Amniotic epithelial cell (primary cell): Measurements from ENCODE around the gene SEC16A.
A peak's percentile ranks its signal among the peaks of the same experiment; 100 is the strongest.

Source experiments
- DNase-seq: peaks from one replicate; pipeline ENCODE4 v3.0.0-alpha.2; 2010; ENCODE audit warnings: low read depth

Gene SEC16A, protein sequence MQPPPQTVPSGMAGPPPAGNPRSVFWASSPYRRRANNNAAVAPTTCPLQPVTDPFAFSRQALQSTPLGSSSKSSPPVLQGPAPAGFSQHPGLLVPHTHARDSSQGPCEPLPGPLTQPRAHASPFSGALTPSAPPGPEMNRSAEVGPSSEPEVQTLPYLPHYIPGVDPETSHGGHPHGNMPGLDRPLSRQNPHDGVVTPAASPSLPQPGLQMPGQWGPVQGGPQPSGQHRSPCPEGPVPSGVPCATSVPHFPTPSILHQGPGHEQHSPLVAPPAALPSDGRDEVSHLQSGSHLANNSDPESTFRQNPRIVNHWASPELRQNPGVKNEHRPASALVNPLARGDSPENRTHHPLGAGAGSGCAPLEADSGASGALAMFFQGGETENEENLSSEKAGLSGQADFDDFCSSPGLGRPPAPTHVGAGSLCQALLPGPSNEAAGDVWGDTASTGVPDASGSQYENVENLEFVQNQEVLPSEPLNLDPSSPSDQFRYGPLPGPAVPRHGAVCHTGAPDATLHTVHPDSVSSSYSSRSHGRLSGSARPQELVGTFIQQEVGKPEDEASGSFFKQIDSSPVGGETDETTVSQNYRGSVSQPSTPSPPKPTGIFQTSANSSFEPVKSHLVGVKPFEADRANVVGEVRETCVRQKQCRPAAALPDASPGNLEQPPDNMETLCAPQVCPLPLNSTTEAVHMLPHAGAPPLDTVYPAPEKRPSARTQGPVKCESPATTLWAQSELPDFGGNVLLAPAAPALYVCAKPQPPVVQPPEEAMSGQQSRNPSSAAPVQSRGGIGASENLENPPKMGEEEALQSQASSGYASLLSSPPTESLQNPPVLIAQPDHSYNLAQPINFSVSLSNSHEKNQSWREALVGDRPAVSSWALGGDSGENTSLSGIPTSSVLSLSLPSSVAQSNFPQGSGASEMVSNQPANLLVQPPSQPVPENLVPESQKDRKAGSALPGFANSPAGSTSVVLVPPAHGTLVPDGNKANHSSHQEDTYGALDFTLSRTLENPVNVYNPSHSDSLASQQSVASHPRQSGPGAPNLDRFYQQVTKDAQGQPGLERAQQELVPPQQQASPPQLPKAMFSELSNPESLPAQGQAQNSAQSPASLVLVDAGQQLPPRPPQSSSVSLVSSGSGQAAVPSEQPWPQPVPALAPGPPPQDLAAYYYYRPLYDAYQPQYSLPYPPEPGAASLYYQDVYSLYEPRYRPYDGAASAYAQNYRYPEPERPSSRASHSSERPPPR (N-terminal part only)

GRCh38 chr9:136482793-136483588 is at the start of gene SEC16A:
SEC16A (minus strand) TSS chr9:136483040; CDS start chr9:136477615, 5,425 bp downstream.
- peak; percentile 94 for DNase-seq

GRCh38 chr9:136531904-136532798 is 49.3 kb upstream of the SEC16A start:
- DNase-seq = no peak

GRCh38 chr9:136531186-136531903 is 48.5 kb upstream of the SEC16A start:
- no peak for DNase-seq

DNA sequence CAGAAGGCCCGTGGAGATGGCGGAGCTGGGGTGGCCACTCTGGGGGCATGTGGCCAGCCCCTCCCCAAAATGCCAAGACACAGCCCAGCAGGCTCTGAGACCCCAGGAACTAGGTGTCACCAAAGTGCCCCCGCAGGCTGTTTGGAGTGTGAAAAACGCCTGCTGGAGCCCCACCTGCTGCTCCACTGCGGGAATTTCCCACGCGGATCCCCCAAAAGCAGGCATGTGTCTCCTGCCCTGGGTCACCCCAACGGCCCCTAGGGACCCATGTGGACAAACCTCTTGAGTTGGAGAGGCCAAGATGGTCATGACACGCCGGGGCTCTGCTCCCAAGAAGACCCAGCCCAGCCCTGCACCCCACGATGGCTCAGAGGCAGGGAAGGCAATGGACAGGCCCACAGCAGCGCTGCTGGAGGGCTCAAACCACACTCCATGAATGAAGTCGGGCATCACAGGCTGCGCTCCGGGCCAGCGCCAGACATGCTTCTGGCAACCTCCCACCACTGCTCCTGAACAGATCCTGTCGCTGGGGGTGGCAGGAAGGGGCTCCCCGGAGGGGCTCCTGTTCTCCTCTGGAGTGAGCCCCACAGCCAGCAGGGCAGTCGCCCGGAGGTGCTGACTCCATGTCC is 47.7 kb upstream of the SEC16A start:
- DNase-seq = no peak

DNA sequence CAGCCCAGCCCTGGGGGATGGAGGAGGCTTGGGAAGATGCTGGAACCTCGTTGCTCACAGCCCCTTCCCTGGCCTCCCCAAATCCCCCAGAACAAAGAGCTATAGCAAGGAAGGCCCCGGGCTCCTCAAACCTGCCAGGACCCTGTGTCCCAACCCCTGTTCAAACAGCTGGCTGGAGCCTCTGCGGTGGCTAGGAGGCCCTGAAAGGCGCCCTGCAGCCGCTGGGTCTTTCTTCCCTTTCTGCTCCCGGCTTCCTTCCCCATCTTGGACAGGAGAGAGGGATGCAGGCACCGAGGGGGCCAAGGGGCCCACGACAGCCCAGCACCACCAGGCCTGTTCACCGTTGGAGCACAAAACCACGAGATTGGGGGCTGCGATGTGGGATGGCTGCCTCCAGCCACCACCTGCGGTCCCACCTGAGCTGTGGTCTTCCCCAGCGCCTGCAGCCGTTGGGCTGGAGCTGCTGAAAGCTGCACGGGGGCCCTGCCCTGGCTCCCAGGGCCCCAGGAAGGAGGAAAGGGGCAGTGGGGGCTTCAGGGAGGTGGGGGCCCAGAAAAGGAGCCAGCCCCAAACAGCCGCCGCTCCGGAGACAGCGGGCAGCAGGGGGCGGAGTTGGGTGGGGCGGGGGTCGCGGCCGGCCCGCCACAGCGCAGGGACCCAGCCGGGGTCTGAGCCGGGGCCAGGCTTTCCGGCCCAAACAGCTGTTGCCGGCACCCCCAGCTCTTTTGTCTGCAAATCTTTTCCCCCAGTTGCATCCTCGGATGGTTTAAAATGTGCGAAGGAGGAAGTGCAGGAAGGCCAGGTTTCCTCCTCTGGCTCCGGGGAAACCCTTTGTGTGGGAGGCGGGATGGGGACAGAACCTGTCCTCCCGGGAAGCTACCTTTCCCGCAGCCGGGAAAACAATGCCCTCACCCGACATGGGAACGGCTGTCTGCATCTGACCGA is 46.9 kb upstream of the SEC16A start:
- no peak for DNase-seq

DNA sequence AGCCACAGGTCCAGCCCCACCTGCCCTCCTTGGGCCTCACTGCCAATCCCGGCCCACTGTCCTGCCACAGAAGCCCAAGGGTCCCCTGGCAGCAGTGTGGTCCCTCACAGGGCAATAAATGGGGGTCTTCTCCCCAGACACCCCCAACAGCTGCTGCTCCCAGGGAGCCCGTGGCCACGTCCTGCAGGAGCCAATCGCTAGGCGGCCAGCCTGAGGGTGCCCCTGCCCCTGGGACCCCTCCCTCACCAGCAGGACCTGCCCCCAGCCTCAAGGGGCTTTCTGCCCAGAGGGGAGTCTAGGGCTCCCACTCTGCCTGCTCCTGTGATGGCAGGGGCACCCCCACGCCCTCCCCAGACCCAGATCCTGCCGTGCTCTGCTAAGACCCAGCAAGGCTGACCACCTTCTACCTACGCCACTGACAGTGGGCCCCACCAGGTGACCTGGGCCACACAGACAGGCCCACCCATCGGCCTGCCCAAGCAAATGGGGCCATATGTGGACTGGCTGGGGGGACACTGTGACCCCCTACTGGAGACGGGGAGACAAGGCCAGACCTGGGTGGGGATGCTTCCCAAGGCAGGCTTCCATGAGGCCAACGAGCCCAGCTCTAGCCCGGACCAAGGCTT is 46.0 kb upstream of the SEC16A start:
- DNase-seq = no peak

GRCh38 chr9:136527721-136528710 is 45.2 kb upstream of the SEC16A start:
- no peak for DNase-seq

- DNase-seq = no peak
These were observed 44.3 kb upstream of the SEC16A start for GRCh38 chr9:136527131-136527530.

GRCh38 chr9:136526625-136527066 is 43.8 kb upstream of the SEC16A start:
- DNase-seq = no peak

- no peak for DNase-seq
These were observed 43.1 kb upstream of the SEC16A start for GRCh38 chr9:136525841-136526499.

DNA sequence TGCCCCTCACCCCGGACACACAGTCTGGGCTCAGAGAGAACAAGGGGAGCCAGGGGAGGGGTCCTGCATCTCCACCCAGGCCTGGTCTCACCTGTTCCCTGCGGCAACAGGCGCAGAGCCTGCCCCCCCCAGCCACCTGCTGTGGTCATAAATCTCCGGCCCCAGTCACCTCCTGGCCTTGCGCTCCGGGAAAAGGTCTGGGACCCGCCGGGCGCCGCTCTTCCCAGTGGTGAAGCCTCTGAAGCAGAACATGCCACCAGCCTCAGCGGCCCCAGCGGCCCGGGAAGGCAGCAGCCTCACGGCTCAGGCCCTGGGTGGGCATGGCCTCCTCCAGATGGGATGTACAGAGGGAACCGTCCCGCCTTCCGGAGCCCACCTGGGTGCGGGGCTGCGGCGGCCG is 42.4 kb upstream of the SEC16A start:
- no peak for DNase-seq

DNA sequence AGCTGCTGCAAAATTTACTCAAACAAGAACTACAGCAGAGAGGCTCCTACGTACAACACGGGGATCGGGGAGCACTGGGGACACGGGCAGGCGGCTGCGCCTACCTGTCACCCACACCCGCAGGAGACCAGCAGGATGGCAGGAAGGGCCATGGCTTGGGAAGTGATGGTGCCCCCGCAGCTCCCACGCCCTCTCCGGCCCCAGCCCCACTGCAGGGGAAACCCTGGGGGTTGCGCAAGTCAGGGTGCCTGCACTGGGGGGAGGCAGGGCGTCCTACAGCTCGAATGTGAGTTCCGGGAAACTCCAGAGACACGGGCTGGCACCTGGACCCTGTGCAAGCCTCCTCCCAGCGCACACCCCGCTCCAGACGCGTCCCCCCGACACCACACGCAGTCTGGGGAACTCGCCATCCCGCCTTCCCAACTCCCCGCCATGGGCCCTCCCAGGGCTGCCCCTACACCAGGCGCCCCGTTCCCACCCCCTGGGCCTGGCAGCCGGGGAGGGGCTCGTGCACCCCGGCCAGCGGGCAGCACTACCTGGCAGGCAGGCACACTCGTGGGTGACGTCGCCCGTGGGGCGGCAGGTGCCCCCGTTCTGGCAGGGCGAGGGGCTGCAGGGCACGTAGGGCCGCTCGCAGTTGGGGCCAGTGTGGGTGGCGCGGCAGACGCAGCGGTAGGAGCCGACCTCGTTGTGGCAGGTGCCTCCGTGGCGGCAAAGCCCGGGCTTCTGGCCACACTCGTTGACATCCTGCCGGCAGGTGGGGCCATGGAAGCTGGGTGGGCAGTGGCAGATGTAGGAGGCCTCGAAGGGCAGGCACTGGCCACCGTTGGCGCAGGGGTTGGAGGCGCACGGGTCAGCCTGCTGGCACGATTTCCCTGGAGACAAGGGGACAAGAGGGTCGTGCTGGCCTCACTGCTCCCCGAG is 39.7 kb upstream of the SEC16A start:
- DNase-seq = no peak

DNA sequence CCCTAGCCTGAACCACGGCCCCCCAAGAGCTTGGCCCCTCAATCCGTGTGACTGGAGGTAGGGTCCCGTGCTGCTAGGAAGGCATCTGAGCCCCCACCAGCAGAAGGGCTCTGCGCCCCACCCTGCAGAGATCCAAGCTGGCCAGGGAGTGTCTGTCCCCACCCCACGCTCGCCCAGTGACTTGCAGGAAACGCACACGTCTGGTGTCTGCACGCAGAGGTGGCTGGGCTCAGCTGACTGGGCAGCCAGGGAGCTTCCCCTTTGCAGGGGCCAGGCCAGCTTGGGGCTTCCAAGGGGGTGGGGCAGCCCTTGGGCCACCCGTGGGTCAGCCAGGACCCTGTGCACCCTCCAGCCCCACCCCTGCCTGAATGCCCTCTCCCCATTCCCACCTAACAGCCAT is 38.7 kb upstream of the SEC16A start:
- no peak for DNase-seq

DNA sequence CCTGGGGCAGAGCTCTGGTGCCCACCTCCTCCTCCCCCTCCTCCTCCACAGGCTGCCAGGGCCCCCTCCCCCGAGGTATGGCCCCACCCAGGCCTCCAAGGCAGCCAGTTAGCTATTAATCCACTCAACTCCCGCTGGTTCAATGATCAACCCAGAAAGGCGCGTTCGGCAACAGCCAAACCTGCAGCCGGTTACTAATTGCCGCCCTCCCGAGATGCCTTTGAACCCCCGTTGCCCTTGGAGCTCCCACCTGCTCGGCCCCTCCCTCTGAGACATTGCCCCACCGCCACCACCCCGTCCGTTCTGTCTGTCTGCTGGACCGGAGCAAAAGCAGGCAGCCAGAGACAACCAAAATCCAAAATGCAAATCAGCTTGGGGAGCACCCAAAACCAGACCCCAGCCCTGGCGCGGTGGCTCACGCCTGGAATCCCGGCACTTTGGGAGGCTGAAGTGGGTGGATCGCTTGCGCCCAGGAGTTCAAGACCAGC is 37.3 kb upstream of the SEC16A start:
- no peak for DNase-seq
